Astrocyte (in vitro differentiated cells and primary cell): ENCODE results near the gene LYPD6B.

Experiments used
- EZH2 ChIP-seq: IDR thresholded peaks from 2 replicates; pipeline ENCODE4 v1.6.1; 2012; ENCODE audit warnings: mild to moderate bottlenecking, low read length, inconsistent platforms; ENCODE audit not compliant: insufficient read depth
- TF ChIP-seq, protein P1 (sequence below): IDR thresholded peaks from 2 replicates; pipeline ENCODE4 v1.5.1; 2011; ENCODE audit warnings: low read depth, mild to moderate bottlenecking, inconsistent platforms, low read length, moderate library complexity; ENCODE audit not compliant: insufficient read depth

GRCh38 chr2:149005471-149006077 lies 32.9 kb upstream of the LYPD6B start:
- TF ChIP-seq, protein P1, sequence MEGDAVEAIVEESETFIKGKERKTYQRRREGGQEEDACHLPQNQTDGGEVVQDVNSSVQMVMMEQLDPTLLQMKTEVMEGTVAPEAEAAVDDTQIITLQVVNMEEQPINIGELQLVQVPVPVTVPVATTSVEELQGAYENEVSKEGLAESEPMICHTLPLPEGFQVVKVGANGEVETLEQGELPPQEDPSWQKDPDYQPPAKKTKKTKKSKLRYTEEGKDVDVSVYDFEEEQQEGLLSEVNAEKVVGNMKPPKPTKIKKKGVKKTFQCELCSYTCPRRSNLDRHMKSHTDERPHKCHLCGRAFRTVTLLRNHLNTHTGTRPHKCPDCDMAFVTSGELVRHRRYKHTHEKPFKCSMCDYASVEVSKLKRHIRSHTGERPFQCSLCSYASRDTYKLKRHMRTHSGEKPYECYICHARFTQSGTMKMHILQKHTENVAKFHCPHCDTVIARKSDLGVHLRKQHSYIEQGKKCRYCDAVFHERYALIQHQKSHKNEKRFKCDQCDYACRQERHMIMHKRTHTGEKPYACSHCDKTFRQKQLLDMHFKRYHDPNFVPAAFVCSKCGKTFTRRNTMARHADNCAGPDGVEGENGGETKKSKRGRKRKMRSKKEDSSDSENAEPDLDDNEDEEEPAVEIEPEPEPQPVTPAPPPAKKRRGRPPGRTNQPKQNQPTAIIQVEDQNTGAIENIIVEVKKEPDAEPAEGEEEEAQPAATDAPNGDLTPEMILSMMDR, result no peak
- no peak for TF ChIP-seq EZH2
